BJ (cell line): ENCODE measurements around the gene CLSTN2. TPM values are rescaled to one million over a fixed set of nuclear protein-coding genes. Genes with fewer than 3 reads are reported as not detected.

ENCODE experiments used
- CTCF ChIA-PET: fragments of 350-600 bp; formaldehyde crosslinking; extraction: SDS; loops from one replicate; lab custom pipeline; 2021; ENCODE audit warnings: antibody characterized with exemption, inconsistent platforms; lab: Yijun Ruan, JAX
- POLR2A ChIA-PET: fragments of 300-600 bp; sonication (Branson Sonifier 250); formaldehyde crosslinking; extraction: SDS; loops from one replicate; lab custom pipeline; 2021; ENCODE audit warnings: antibody characterized with exemption; lab: Charles Lee
- DNase-seq: peaks from one replicate; pipeline ENCODE4 v3.0.0-alpha.2; 2011; ENCODE audit warnings: low read depth
- H3K27me3 ChIP-seq: 2 replicates; pipeline ENCODE4 v1.6.0; 2011; ENCODE audit warnings: low read length; ENCODE audit not compliant: control insufficient read depth, insufficient read depth
- H3K36me3 ChIP-seq: 2 replicates; pipeline ENCODE4 v1.5.1; 2011; ENCODE audit warnings: low read length; ENCODE audit not compliant: control insufficient read depth, insufficient read depth
- H3K4me3 ChIP-seq: 2 replicates; pipeline ENCODE4 v1.5.1; 2011; ENCODE audit warnings: low read depth, mild to moderate bottlenecking, control low read depth, low read length
- polyA plus RNA-seq: library from polyadenylated mRNA; depleted of rRNA; stranded (reverse); fragments of >200 nt; gene quantifications from 2 replicates; pipeline ENCODE4 v1.2.3, GENCODE V29; 2011
- TF ChIP-seq, protein P1 (sequence below): IDR thresholded peaks from 2 replicates; pipeline ENCODE4 v1.5.1; 2011; ENCODE audit warnings: low read depth, mild to moderate bottlenecking, control low read depth, inconsistent platforms, low read length, moderate library complexity; ENCODE audit not compliant: insufficient read depth

The CLSTN2 gene
- polyA plus RNA-seq, 1 experiment, result 1.8 TPM

DNA sequence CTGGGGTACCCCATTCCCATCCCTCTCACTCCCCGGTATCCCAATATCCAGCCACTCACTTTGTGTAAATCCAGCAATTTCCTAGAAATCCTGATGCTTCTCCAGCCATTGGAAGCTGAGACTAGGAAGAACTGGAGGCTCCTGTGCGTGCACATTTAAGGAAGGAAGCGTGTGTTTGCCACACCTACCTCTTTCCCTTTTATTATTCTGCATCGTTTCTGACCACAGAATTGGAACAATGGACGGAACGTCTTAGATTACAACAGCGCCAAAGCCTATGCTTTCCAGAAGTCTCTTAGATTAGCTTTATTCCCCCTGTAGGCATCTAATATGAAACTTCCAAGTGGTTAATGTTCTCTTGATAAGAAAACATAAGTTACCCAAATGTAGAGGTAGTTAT lies 508.1 kb downstream of the CLSTN2 start:
- H3K36me3 ChIP-seq, result no peaks in the 10 kb centered on the region
- TF ChIP-seq, protein P1, sequence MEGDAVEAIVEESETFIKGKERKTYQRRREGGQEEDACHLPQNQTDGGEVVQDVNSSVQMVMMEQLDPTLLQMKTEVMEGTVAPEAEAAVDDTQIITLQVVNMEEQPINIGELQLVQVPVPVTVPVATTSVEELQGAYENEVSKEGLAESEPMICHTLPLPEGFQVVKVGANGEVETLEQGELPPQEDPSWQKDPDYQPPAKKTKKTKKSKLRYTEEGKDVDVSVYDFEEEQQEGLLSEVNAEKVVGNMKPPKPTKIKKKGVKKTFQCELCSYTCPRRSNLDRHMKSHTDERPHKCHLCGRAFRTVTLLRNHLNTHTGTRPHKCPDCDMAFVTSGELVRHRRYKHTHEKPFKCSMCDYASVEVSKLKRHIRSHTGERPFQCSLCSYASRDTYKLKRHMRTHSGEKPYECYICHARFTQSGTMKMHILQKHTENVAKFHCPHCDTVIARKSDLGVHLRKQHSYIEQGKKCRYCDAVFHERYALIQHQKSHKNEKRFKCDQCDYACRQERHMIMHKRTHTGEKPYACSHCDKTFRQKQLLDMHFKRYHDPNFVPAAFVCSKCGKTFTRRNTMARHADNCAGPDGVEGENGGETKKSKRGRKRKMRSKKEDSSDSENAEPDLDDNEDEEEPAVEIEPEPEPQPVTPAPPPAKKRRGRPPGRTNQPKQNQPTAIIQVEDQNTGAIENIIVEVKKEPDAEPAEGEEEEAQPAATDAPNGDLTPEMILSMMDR, result no peak
- no peak for DNase-seq
- H3K27me3 ChIP-seq, result no peaks in the 10 kb centered on the region
- no peak overlapping the region for H3K4me3 ChIP-seq
- POLR2A ChIA-PET, result no interaction called here
- CTCF ChIA-PET, result no interaction called here

DNA sequence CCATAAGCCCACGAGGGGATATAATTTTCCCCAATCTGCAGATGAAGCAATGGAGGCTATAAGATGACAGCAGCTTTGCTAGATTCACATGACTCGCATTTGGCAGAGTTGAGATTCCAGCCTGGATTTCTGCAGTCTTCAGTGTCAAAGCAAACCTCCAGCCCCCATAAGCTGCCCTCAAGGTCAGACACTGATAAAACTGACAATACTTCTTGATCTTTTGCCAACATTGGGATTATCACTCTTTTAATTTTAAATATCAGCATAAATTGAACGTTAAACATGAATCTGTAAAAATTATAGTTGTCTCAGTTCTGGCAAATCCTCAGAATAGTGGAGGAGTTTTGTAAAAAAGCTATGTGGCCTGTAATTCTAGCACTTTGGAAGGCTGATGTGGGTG lies 508.8 kb downstream of the CLSTN2 start:
- CTCF ChIA-PET, result no interaction called here

DNA sequence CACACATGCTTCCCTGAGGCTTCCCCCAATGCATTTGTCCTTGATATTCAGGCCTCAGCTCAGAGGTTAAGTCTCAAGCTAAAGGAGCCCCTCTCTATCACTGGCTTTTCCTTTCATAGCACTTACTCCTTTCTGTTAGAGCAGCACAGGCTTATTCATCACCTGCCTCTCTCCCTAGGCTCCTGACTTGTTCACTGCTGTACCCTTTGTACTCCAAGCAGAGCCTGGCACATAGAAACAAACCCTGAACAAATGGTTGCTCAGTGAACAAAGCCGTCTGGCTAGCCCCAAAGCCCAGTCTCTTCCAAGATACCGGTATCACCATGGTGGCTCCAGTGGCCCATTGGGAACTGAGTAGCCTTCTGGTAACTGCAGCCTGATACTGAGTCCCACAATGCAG lies 511.7 kb downstream of the CLSTN2 start:
- POLR2A ChIA-PET, result no interaction called here
- no peaks in the 10 kb centered on the region for H3K36me3 ChIP-seq
- DNase-seq, result no peak
- no peaks in the 10 kb centered on the region for H3K27me3 ChIP-seq
- no peak overlapping the region for H3K4me3 ChIP-seq
- TF ChIP-seq, protein P1, result no peak
- CTCF ChIA-PET, result no interaction called here

More for the DNA sequence above, 508.8 kb downstream of the CLSTN2 start:
- H3K36me3 ChIP-seq, result no peaks in the 10 kb centered on the region
- TF ChIP-seq, protein P1, result no peak
- H3K4me3 ChIP-seq, result no peak overlapping the region
- no peaks in the 10 kb centered on the region for H3K27me3 ChIP-seq
- no peak for DNase-seq
- POLR2A ChIA-PET, result no interaction called here

DNA sequence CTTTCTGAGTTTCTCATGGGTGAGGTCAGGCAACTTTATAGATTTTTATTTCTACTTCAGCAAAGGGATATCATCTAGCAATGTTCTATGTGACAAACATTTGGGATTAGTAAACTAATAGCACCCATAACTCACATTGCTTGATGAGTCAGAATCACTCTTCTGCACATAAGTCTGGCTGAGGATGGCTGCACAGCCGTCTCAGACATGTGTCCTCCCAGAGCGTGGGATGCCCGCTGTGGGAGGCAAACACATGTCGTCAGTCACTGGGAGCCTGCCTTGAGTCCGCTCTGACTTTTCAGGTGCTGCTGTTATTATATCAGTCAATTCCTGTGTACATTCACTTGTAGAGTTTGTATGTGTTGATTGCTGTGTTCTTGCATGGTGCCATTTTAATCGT lies 512.2 kb downstream of the CLSTN2 start:
- Histone ChIP-seq H3K4me3 (no peak overlapping the region), H3K36me3 (no peaks in the 10 kb centered on the region), H3K27me3 (no peaks in the 10 kb centered on the region)
- CTCF ChIA-PET, result no interaction called here
- TF ChIP-seq, protein P1, result no peak
- POLR2A ChIA-PET, result no interaction called here
- no peak for DNase-seq

GRCh38 chr3:140448001-140448400 lies 513.0 kb downstream of the CLSTN2 start:
- H3K4me3 ChIP-seq, result no peak overlapping the region
- POLR2A ChIA-PET, result no interaction called here
- H3K27me3 ChIP-seq, result no peaks in the 10 kb centered on the region
- TF ChIP-seq, protein P1, result no peak
- CTCF ChIA-PET, result no interaction called here
- no peaks in the 10 kb centered on the region for H3K36me3 ChIP-seq
- DNase-seq, result no peak
